GM18907 (cell line): ENCODE measurements around the gene TOR4A.

Experiments used
- ATAC-seq: cut with Tn5 transposase; IDR thresholded peaks from one replicate; pipeline ENCODE4 v1.9.1; 2021; ENCODE audit warnings: mild to moderate bottlenecking, moderate library complexity; ENCODE audit not compliant: unreplicated experiment

Gene TOR4A

DNA sequence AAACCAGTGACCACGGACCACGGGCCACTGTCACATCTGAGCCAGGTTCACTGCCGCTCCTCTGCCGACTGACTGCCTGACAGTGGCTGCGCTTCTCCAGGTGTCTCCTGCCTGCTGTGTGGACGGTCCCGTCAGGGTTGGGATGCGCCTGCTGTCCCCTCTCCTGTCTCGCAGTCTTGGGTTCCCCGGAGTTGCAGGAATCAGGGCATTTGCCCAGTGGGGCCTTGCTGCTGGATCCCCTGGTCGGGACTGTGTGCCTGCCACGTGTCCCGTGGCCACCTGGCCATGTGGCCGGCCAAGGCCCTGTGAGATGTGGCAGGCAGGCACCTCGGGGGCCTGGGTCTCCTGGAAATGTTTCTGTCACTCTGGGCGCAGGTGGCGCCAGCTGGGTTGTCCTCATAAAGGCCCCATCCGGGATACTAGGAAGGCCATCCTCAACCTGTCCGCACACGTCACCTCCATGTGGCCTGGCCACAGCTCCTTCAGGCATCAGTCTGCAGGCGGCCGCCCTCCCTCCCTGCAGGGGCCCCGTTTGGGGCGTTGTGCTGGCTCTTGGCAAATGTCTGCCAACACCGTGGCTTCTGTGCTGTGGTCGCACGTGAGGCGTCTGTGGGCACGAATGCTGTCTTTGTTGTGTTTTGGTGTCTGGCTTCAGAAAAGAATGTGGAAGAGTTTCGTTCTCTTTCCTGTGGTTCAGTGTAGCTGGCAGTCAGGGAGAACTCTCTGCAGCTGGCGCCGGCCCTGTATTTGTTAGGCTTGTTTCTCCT is 6.4 kb upstream of the TOR4A start:
- no peak for ATAC-seq

DNA sequence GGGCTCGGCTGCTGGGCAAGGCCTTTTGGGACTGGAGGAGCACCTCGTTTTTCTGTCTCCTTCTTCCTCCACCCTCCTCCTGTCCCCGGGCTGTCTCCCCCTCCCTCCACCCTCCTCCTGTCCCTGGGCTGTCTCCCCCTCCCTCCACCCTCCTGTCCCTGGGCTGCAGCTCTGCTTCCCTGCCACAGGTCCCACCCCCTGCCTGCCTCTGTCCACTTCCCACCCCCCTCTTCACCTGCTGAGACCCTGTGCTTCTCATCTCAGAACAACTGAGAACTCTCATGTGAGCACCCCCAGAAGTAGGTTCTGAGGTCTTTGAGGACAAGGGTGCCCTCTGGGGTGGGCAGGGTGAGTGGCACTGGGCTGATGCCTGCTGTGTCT is 5.8 kb upstream of the TOR4A start:
- no peak for ATAC-seq

DNA sequence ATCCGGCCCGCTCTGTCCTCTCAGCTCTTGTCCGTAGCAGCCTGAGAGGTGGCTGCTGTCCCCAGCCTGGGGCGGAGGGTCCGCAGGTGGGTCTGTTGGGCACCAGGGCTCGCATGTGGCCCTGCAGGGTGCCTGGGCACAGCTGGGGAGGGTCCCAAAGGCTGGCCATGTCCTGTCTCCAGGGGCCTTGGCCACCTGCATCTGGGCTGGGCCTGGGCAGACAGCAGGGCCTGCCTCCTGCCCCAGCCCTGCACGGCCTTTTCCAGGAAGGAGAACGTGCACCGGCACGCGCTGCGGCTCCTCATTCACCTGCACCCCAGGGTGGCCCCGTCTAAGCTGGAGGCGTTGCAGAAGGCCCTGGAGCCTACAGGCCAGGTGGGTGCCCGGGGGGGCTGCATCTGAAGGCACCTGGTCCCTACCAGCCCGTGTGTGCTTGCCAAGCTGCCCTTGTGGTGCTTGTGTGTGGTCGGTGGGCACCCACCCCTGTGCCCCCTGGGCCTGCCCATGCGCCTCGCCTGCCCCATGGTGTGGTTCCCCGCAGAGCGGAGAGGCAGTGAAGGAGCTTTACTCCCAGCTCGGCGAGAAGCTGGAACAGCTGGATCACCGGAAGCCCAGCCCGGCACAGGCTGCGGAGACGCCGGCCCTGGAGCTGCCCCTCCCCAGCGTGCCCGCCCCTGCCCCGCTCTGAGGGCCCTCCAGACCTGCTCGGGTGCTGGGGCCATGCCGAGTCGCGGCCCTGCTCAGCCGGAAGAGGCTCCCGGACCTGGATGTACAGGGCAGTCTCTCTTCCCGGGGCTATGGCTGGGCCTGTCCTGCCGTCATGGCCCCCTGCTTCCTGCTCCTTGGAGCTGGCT is 5.1 kb upstream of the TOR4A start:
- no peak for ATAC-seq

DNA sequence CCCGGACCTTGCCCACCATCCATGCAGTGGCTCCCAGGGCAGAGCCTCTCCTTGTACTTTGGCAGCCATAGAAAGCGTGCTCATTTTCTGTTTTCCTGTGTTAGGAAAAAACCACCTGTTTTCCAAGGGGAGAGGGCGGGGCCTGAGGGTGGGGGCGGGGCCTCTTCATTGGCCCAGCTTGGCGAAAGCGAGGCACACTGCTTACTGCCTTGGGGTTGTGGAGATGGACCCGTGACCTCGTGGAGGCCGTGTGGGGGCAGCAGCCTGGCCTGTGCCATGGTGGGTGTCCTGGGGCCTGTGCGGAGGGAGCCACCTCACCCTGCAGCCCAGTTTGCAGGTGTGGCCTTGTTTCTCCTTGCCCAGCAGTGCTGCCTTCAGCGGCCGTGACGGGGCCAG is 4.4 kb upstream of the TOR4A start:
- ATAC-seq: no peak

DNA sequence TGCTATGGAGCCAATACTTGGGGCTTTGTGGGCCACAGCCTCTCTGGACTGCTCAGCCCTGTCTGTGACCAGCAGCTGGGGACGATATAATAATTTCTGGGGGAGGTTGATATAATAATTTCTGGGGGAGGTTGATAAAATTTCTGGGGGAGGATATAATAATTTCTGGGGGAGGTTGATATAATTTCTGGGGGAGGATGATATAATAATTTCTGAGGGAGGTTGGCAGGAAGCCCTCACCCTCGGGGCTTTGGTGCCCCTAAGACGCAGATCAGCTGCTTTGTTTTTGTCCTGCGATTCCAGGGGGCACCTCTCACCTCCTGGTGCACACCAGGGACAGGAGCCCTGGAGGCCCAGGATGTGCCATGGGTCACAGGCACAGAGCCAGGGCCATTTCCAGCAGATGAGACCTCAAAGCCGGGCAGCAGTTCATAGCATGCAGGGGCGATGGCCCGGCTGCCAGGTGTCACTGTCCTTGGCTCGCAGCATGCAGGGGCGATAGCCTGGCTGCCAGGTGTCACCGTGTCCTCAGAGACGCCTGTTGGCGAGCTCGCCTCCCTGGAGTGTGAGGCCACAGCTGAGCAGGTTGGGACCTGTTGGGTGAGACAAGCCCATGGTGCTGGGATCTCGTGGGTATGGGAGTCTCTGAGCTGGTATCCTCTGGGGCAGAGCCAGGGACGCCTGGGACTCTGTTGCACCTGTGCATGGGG is 3.8 kb upstream of the TOR4A start:
- no peak for ATAC-seq

DNA sequence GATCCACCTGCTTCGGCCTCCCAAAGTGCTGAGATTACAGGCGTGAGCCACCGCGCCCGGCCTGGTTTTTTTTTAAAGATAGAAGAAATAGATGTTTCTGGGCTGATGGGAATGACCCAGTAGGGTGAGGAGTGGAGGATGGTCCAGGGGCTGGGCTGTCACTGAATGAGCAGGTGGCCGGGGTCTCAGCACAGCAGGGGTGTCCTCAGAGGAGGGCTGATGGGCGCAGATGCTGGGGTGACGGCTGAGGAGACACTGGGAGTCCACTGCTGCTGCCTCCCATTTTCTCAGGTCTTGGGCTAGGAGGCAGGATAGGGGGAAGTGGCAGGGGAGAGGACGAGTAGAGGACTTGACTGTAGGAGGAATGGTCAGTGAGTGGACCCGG is 2.3 kb upstream of the TOR4A start:
- no peak for ATAC-seq

DNA sequence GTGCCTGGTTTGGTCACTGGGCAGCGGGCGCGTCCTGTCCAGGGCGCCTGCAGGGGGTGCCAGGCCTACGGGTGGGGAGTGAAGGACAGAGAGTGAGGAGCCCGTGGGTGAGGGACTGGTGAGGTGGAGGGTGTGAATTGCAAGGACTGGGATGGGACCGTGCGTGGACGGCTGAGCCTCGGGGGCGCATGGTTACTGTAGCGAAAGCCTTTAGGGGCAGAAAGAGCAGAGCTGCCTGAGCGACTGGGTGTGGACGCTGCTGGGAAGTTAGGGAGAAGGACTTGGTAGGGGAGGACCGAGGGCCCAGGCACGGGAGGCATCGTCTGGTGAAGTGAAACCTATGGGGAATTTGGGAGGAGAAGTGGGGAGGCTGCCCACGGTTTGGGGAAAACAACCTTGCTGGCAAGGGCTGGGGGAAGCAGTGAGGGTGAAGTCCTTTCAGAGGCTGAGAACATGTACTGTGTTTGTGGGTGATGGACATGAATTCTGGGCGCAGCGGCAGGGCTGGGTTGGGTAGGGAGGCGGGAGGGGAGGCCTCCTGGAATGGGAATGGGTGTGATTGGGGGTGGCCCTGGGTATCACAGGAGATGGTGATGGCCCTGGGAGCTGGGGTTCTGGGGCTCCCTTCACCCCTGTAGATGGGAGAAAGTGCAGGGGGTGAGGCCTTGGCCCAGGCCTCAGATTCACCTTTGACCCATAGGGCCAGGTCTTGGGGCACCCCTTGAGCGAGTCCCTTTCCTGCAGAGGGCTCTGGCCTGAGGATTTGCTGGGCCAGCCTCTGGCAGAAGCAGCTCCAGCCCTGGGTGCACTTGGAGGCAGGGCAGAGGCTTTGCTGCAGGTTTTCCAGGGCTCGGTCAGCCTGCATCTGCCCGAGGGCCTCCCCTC is 1.7 kb upstream of the TOR4A start:
- no peak for ATAC-seq

DNA sequence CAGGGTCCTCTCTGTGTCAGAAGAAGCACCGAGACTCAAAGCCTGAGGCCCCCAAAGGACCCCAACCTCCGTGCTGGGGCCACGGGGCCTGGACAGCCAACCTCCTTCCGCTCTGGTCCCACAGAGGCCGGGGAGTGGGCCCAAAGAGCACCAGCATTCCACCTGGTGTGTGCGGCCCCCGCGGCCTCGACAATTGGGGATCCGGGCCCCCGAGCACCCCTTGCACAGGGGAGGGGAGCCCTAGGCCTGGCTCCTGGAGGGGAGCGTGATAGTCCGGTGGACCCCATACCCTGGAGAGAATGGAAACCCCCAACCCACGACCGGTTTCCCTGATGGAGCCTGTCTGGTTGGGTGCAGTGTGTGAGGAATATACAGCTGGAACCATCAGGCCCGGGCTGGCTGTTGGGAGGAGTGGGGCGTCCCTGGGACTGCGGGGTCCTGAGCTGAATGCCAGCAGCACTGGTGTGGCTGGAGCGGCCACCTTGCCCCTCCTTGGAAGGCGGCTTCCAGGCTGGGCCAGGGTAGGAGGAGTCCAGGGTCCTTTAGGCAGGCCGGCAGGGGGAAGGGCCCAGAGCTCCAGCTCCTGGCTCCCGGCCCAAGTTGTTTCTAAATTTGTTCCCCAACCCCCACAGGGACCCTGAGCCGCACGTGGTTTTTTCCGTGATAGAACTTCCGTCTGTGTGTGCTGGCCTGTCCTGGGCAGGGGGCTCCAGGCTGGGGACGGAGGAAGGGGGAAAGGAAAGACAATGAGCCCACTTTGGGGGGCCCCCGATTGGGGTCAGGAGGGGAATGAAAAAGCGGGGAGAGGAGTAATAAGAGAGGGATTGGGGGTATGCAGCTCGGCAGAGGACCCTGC is 825 bp upstream of the TOR4A start:
- ATAC-seq: peak; percentile 4

DNA sequence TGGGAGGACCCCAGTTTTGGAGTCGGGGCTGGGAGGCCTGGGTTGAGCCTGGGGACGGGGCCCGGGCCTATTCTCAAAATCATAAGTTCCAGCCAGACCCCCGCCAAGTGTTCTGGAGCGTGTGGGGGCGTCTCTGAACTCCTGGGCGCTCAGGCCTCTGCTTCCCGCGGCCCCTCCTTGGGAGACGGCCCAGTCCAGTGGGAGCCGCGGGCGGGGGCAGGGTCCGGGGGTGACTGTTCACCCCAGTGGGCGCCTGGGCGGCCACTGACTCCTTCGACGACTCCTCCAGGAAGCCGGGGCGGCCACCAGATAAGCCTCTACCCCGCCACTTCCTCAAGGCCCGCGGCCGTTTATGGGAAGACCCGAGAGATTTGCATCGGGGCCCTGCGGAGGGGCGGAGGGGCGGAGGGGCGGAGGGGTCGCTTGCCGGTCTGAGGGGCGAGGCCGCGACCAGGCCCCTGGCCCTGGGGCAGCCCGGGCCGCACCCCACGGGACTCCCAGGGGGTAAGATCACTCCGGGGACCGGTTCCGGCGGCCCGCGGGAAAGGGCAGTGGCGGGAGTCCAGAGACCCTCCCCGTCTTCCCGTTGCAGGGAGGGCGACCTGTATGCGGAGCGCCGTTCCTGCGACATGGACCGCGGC is 655 bp downstream of the TOR4A start:
- ATAC-seq: peak; percentile 2

DNA sequence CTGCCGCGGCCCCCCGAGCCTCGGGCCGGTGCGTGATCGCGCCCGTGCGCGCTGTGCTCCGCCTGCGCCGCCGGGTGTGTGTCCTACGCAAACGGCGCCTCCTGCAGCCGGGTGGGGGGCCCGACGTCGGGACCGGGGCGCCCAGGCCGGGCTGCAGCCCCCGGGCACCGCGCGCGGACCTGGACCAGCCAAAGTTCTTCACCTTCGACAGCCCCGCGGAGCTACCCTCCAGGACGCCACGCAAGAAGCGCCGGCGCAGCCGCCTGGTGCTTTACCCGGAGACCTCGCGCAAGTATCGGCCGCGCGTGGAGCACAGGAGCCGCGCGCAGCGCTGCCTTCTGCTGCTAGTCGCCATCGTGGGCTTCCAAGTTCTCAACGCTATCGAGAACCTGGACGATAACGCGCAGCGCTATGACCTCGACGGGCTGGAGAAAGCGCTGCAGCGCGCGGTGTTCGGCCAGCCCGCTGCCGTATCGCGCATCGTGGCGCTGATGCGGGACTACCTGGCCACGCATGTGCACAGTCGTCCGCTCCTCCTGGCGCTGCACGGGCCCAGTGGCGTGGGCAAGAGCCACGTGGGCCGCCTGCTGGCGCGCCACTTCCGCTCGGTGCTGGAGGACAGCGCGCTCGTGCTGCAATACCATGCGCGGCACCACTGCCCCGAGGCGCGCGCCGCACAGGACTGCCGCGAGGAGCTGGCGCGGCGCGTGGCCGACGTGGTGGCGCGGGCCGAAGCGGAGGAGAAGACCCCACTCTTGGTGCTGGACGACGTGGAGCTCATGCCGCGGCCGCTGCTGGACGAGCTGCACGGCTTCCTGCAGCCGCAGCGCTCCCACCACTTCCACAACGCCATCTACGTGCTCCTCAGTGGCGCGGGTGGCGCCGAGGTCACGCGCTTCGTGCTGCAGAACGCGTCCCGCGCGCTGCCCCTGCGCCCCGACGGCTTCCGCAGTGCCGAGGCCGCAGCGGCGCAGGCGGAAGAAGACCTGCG is 1.5 kb downstream of the TOR4A start:
- ATAC-seq: no peak

DNA sequence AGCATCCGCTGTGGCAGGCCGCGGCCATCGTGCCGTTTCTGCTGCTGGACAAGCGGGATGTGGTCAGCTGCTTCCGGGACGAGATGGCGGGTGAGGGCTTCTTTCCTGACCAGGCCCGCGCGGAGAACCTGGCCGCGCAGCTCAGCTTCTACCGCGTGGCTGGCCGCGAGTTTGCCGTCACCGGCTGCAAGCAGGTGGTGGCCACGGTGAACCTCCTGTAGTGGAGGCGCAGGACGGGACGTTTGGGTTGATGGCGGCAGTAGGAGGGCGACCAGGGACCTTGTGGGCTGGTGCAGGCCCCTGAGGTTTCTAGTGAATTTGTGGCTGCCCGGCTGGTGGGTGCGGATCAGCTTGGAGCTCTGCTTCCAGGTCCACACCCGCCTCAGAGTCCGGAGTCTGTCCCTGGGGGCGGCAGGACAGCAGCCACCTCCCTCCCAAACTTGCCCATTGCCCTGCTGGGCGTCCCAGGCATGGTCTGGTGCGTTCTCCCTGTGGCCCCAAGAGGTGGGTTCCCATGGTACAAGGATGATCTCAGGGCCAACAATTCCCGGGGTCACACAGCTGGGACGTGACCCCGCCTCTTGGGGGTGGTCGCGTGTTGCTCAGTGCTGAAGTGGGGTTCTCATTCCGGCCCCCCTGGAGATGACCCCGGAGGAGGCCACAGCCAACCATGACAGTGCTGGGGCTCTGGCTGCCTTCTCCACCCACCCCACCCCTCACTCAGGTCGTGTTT is 2.4 kb downstream of the TOR4A start:
- no peak for ATAC-seq

DNA sequence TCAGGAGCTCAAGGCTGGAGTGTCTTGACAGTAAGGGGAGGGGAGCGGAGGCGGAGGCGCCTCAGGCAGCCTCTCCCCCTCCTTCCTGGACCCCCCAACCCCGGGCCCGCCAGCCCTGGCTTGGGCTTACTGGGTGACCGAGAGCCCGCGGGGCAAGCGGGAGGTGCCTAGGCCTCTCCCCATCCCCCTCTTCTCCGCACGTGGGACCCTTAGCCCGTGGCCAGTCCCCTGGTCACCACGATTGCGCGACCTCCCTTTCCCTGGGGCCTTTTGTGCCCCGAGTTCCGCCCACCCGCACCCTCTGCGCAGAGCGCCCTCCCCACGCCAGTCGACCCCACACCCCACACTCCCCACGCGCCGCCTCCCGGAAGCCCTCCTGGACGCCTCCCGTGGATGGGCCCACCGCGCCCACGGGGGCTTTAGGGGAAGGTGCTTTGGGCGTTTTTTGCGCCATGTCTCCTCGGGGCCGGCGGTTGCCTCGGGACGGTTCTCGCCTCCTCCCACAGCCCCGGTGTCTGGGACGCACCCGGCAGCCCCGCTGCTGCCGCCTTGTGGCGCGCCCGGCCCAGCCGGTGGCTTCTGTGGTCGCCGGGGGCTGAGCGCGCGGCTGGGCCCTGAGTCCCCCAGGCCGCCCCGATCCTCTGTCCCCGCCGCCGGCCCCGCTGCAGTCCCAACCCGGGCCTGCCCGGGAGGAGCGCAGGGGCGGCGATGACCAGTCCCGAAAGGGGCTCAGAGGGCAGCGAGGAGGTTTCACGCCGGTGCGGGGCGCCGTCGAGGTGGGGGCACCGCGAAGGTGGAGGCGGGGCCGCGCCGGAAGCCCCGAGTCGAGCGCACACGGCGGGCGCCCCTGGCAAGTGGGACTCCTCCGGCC is 3.2 kb downstream of the TOR4A start:
- no peak for ATAC-seq

DNA sequence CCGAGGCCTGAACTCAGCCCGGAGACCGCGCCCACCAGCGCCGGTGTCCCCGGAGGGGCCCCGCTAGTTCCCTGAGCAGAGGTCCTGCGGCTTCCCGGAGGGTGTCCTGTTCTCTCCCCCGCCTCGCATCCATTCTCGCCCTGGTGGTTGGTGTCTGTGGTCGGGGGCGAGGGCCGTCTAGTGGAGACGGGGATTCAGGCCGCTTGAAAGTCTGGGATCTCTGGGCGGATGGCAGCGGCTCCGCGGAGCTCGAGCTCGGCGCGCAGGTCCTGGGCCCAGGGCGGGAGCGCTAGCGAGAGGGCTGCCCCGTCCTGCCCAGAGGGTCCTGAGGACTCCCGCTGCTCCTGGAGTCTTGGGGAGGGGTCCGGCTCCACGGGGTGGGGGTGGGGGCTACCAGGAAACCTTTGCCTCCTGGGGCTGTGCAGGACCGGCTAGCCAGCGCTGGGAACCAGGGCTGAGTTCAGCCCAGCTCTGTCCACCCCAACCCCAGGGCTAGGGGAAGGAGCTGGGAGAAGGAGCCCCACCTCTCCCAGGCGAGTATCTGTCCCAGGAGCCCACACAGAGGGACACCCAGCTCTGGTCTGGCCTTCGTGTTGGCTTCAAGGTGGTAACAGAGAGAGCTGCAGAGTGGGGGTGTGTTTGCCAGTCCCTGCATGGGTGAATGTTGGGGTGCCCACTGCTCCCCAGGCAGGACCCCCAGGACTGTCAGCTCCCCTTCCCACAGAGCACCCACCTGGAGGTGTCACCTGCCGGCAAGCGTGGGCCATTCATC is 4.0 kb downstream of the TOR4A start:
- no peak for ATAC-seq

DNA sequence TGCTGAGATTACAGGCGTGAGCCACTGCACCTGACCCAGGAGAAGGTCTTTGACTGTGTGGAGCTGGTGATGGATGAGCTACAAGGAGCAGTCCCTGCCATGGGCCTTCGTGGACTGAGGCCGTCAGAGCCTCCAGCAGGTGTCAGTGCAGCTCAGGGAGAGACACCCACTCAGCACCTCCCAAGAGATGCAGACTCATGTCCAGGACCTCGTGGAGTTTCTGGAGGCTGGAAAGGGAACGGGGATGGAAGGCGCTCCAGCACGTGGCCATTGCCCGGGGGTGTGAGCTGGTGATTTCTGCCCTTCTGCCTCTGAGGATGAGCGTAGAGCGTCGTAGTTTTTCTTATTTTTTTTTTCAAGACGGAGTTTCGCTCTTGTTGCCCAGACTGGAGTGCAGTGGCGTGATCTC is 9.5 kb downstream of the TOR4A start:
- no peak for ATAC-seq

DNA sequence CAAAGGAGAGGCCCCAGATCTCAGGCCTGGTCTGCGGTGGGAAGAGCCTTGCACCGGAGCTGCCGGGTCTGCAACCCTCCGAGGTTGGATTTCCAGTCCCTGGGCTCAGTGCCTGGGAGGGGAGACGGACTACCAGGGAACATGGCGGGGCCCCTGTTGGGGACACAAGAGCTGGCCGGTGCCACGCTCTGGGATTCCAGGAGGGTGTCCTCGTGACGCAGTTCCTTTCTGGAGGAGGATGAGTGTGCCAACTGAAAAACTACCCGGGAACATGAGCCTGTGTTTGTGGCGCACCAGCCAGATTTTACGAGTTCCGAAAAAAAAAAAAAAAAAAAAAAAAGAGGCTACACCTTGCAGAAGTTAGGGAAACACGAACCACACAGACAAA is 15.6 kb downstream of the TOR4A start:
- no peak for ATAC-seq
